Motor neuron (in vitro differentiated cells): ENCODE results near the gene FAM174A. TPM values are rescaled to one million over a fixed set of nuclear protein-coding genes. Genes with fewer than 3 reads are reported as not detected.

ENCODE experiments used
- ATAC-seq, 8 experiments: fragments of 200-7000 bp; cut with Tn5 transposase; replicated peaks in 6 of 8; 2 replicates each; pipeline ENCODE4 v1.8.0; 2021; ENCODE audit warnings: mild to moderate bottlenecking in 8 of 8, moderate library complexity in 8 of 8
- H3K27ac ChIP-seq, 2 donors: fragments of 250-450 bp; sonication (Bioruptor Pico); 2 replicates each; pipeline ENCODE4 v1.9.0; 2021; ENCODE audit warnings: antibody characterized with exemption in 2 of 2, mild to moderate bottlenecking in 2 of 2, moderate library complexity in 1 of 2
- H3K4me1 ChIP-seq, 2 donors: fragments of 250-450 bp; sonication (Bioruptor Pico); replicated peaks in 1 of 2; 2 replicates each; pipeline ENCODE4 v1.6.1; 2021; ENCODE audit warnings: antibody characterized with exemption in 2 of 2, mild to moderate bottlenecking in 2 of 2, moderate library complexity in 1 of 2
- H3K4me3 ChIP-seq, 5 donors: fragments of 250-450 bp; sonication (Bioruptor Pico); 2 replicates each; pipeline ENCODE4 v1.9.0; 2021; ENCODE audit warnings: antibody characterized with exemption in 5 of 5, mild to moderate bottlenecking in 5 of 5, moderate library complexity in 4 of 5
- WGBS, 10 experiments: fragments of 450-650 bp; shearing (Covaris generic); methylation state at CpG; one replicate each; pipeline ENCODE4 v1.0.0; 2022; 5-methylcytosine and 5-hydroxymethylcytosine counted together
- in situ Hi-C, 9 experiments: fragments of 400-800 bp; cut with MboI; loops; one replicate each; pipeline ENCODE4 v1.15.0; 2021; ENCODE audit warnings: low sequenced_read_pairs in 9 of 9, low pct_unique_long_range_greater_than_20kb in 2 of 9; ENCODE audit not compliant: unreplicated experiment in 9 of 9
- total RNA-seq, 8 experiments: library from RNA; unstranded; fragments of 300-600 nt; gene quantifications; 2 replicates each; pipeline versions ENCODE4 v1.2.3 to v1.2.4, GENCODE V29; 2022

FAM174A gene
- total RNA-seq, 8 experiments from 2014 or later, result 11.6 to 26.1 (median 16.0) TPM

DNA sequence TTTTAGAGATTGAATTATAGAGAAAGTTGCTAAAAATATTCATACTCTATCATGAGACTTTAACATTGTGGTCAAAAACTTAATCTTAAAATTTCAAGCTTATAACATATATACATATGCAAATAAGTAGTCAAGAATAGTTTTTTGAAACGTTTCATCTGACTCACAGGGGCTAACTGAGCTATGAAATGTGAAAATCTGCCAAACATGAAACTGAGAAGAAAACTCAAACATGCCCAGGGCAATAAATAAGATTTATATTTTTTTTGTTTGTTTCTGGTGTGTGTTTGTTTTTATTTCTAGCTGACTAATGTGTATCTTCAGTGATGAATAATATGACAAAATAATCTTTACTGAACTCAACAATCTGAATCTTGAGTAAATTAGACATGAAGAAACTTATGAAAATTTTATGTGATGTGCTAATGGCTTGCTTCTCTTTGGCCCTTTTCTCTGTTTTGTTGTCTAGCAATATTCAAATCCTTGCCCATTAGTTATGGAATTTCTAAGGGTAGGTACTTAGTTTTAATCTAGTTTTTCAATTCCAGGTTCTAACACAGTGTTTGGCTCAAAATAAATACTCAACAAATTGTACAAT lies 99.9 kb downstream of the FAM174A start:
- in situ Hi-C loops, result no loop called here
- Histone ChIP-seq H3K4me1 (peaks cover 0 to 5% of the 10 kb centered on the region in 2 donors), H3K27ac (no peak overlapping the region), H3K4me3 (no peak overlapping the region)
- WGBS, 10 experiments, result 0 to 67% (median 37%) methylated on average over 1 of the region's 1 CpG; no CpG with 5 or more reads in 2 of the 10 experiments
- peak in 3 of 8 experiments; percentile 79 to 97 (median 93) for ATAC-seq
